Measurements from ENCODE around the gene CTNNA1.
"Not testable (repeated sequence)": the region's sequence is repeated elsewhere in the genome, so short reads cannot be mapped to it uniquely, and the experiment has no call there.

CTNNA1 gene

DNA sequence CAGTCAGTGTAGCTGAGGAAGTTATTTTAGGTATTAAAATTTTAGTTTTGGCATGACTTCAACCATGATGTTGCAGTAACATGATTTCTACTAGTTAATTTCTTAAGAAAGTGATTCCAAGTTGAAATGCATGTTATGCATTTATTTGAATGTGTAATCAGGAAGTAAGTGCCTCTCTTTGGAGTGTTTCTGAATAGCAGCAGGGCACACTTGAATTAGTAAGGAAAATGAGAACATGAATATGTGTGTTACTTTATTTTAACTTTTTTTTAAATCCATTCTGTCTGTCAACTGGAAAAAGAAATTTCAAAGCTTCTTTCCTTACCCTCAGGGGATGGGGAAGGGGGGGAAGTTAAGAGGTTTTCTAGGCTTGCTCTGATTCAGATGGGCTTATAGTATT, 40.4 kb downstream of the CTNNA1 start:
- DNase-seq (no peak), ATAC-seq (no peak)
- Mint-ChIP-seq H3K9me3 (no peaks in the 10 kb centered on the region), H3K4me1 (peaks cover 38% of the 10 kb centered on the region), H3K27ac (no peak overlapping the region), H3K27me3 (peaks cover 63% of the 10 kb centered on the region), H3K4me3 (no peak overlapping the region), H3K36me3 (ENCODE audit: low read depth) (peaks cover 10% of the 10 kb centered on the region)

DNA sequence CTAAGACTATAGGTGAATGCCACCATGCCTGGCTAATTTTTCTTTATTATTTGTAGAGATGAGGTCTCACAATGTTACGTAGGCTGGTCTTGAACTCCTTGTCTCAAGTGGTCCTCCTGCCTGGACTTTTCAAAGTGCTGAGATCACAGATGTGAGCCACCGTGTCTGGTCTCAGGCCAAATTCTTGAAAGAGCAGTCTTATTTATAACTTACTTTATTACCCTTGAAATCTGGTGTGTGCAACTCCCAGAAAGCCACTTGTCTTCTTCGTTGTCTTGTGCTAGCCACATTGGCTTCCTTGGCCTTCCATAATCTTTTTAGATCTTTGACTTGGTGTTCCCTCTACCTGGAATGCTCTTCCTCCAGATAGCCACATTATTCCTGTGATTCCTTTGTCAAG, 50.1 kb downstream of the CTNNA1 start:
- Mint-ChIP-seq H3K4me1 (peaks cover 14% of the 10 kb centered on the region), H3K27me3 (peaks cover 21% of the 10 kb centered on the region), H3K27ac (no peak overlapping the region), H3K9me3 (peaks cover 4% of the 10 kb centered on the region), H3K36me3 (ENCODE audit: low read depth) (peaks cover 29% of the 10 kb centered on the region), H3K4me3 (no peak overlapping the region)
- no peak for DNase-seq
- ATAC-seq = no peak

DNA sequence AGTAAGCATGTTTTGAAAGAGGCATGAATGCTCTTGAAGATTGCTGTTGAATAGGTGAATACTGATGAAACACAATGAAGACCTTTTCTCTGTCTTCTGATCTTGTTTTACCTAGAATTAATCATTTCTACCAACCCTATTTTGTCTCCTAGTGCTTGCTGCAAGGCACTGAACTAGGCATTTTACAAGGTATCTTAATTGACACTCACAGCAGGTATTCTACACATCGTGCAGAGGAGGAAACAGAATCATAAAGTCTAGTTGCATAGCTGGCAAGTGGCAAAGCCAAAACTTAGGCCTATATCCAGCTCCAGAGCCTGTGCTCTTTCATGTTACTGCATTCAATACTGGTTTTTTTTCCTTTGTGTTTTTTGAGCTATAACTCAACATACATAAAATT, 50.7 kb downstream of the CTNNA1 start:
- peaks cover 4% of the 10 kb centered on the region for H3K9me3 Mint-ChIP-seq
- peaks cover 26% of the 10 kb centered on the region for H3K36me3 Mint-ChIP-seq (ENCODE audit: low read depth)
- H3K4me1 Mint-ChIP-seq = peaks cover 14% of the 10 kb centered on the region
- peaks cover 16% of the 10 kb centered on the region for H3K27me3 Mint-ChIP-seq
- no peak for ATAC-seq
- no peak overlapping the region for H3K27ac Mint-ChIP-seq
- H3K4me3 Mint-ChIP-seq = no peak overlapping the region
- no peak for DNase-seq

DNA sequence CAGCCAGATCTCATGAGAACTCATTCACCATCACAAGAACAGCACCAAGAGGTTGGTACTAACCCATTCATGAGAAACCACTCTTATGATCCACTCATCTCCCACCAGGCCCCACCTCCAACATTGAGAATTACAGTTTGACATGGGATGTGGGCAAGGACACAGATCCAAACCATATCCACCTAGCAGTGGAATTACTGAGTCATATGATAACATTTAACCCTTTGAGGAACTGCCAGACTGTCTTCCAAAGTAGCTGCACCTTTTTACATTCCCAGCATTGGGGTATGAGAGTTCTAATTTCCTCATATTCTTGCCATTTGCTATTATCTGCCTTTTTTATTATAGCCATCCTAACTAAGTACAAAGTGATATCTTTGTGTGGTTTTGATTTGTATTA, 51.9 kb downstream of the CTNNA1 start:
- Mint-ChIP-seq H3K4me1 (peaks cover 14% of the 10 kb centered on the region), H3K27ac (no peak overlapping the region), H3K36me3 (ENCODE audit: low read depth) (peaks cover 24% of the 10 kb centered on the region), H3K9me3 (peaks cover 2% of the 10 kb centered on the region), H3K4me3 (no peak overlapping the region), H3K27me3 (peaks cover 13% of the 10 kb centered on the region)
- DNase-seq (no peak), ATAC-seq (no peak)

DNA sequence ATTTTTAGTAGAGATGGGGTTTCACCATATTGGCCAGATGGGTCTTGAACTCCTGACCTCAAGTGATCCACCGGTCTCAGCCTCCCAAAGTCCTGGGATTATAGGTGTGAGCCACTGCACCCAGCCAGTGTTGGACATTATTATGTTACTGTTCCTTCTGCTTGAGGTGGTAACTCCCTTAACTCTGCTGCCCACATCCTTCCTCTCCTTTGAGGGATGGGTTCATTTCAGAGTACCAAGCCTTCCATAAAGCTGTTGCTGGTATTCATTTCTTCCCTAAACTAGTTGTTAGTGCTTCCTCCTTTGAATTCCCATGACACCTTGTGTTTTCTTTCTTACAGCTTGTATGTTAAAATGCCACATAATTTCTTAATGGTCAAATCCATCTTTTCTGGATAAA, 54.0 kb downstream of the CTNNA1 start:
- Mint-ChIP-seq H3K4me1 (peaks cover 14% of the 10 kb centered on the region), H3K4me3 (no peak overlapping the region), H3K27ac (no peak overlapping the region), H3K36me3 (ENCODE audit: low read depth) (peaks cover 16% of the 10 kb centered on the region), H3K9me3 (no peaks in the 10 kb centered on the region), H3K27me3 (peaks cover 4% of the 10 kb centered on the region)
- no peak for ATAC-seq
- no peak for DNase-seq

DNA sequence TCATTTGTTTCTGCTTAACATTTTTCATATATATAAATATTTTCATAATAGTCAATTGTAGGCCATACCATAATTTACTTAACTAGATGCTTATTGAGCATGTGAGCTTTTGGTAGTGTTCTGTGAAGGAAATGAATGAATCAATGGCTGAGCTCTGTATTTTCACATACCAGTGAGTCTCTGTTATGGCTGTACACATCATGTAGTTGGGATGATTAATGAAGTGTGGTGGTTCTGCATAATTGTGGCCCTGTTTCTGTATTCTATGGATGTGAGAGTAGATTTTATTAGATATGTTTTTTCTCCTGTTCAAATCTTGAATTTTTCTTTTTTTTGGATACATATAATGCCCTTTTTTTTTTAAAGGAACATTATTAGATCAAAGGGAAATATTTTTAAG, 56.2 kb downstream of the CTNNA1 start:
- no peak overlapping the region for H3K27ac Mint-ChIP-seq
- H3K9me3 Mint-ChIP-seq = no peaks in the 10 kb centered on the region
- DNase-seq (no peak), ATAC-seq (no peak)
- H3K27me3 Mint-ChIP-seq = peaks cover 2% of the 10 kb centered on the region
- H3K4me3 Mint-ChIP-seq = no peak overlapping the region
- H3K4me1 Mint-ChIP-seq = peaks cover 14% of the 10 kb centered on the region
- peaks cover 20% of the 10 kb centered on the region for H3K36me3 Mint-ChIP-seq (ENCODE audit: low read depth)

DNA sequence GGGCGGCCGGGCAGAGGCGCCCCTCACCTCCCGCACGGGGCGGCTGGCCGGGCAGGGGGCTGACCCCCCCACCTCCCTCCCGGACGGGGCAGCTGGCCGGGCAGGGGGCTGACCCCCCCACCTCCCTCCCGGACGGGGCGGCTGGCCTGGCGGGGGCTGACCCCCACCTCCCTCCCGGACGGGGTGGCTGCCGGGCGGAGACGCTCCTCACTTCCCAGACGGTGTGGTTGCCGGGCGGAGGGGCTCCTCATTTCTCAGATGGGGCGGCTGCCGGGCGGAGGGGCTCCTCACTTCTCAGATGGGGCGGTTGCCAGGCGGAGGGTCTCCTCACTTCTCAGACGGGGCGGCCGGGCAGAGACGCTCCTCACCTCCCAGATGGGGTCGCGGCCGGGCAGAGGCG, 57.6 kb downstream of the CTNNA1 start:
- H3K27ac Mint-ChIP-seq, H3K9me3 Mint-ChIP-seq, H3K4me3 Mint-ChIP-seq, DNase-seq, H3K4me1 Mint-ChIP-seq, ATAC-seq, H3K27me3 Mint-ChIP-seq: not testable (repeated sequence)
- H3K36me3 Mint-ChIP-seq (ENCODE audit: low read depth) = peaks cover 17% of the 10 kb centered on the region

DNA sequence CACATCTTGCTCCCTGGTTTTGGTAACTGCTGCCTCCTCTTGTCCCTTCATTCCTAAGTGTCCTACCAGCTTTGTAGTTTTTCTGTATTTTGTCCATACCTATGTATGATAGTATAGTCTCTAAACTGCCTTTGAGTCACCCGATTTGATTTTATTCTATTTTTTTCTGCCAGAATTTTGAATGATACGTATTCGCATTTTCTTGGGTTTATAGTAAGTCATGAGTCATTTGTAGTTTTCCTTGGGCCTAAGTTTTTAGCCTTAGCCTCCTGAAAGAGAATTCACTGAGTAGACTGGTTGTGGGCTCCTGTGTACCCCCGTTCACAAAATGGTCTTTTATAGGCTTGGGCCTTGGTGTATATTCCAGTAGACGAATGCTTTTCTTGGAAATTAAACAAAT, 62.3 kb downstream of the CTNNA1 start:
- H3K4me3 Mint-ChIP-seq = no peak overlapping the region
- H3K36me3 Mint-ChIP-seq (ENCODE audit: low read depth) = peaks cover 18% of the 10 kb centered on the region
- H3K27me3 Mint-ChIP-seq = no peaks in the 10 kb centered on the region
- no peaks in the 10 kb centered on the region for H3K4me1 Mint-ChIP-seq
- ATAC-seq (no peak), DNase-seq (no peak)
- H3K27ac Mint-ChIP-seq = no peak overlapping the region
- H3K9me3 Mint-ChIP-seq = no peaks in the 10 kb centered on the region

DNA sequence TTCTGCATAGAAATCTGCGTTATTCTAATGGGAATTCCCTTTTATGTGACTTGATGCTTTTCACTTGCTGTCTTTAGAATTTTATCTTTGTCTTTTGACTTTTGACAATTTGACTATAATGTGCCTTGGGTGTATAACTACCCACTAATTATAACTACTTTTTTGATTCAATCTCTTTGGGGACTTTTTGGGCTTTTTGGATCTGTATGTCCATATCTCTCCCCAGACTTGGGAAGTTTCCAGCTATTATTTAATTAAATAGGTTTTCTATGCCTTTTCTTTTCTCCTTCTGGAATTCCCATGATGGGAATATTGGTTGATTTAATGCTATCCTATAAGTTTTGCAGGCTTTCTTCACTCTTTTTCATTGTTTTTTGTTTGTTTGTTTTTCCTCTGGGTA, 64.0 kb downstream of the CTNNA1 start:
- ATAC-seq (no peak), DNase-seq (no peak)
- no peak overlapping the region for H3K4me3 Mint-ChIP-seq
- peaks cover 18% of the 10 kb centered on the region for H3K36me3 Mint-ChIP-seq (ENCODE audit: low read depth)
- peaks cover 5% of the 10 kb centered on the region for H3K4me1 Mint-ChIP-seq
- H3K27ac Mint-ChIP-seq = no peak overlapping the region
- no peaks in the 10 kb centered on the region for H3K9me3 Mint-ChIP-seq
- no peaks in the 10 kb centered on the region for H3K27me3 Mint-ChIP-seq

DNA sequence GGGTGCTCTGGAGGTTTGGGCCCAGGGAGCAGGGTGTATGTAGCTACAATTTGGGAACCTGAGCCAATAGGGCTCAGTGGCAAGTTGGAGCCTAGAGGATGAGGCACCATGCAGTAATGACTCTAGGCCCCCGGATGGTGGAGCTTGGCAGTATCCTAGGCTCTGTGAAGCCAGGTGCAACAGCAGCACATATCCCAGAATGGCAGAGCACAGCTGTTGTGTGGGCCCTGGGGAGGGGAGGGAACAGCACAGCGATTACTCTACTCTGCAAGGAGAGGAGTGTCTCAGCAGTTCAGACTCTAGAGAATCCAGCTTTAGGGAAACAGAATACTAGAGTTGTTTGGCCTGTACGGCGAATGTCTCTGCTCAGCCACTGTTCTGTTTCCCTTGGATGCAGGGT, 65.9 kb downstream of the CTNNA1 start:
- no peaks in the 10 kb centered on the region for H3K27me3 Mint-ChIP-seq
- ATAC-seq = no peak
- no peak overlapping the region for H3K27ac Mint-ChIP-seq
- no peak overlapping the region for H3K4me3 Mint-ChIP-seq
- no peak for DNase-seq
- H3K36me3 Mint-ChIP-seq (ENCODE audit: low read depth) = peaks cover 16% of the 10 kb centered on the region
- H3K4me1 Mint-ChIP-seq = peaks cover 12% of the 10 kb centered on the region
- H3K9me3 Mint-ChIP-seq = no peaks in the 10 kb centered on the region

DNA sequence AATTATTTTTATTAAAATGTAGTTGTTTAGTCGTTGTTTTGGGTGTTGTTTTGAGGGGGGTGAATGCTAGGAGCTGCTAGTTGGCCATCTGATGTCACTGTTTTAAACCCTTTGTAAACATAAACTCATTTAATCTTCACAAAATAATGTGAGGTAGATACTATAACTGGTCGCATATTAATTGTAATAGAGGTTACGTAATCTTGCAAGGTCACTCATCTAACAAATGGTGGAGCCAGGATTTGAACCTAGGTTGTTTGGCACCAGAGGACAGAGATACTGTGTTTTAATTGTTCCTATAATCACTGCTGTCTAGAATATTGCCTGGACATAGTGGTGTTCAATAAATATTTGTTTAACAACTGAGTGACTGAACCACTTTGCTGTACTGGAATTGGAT, 67.5 kb downstream of the CTNNA1 start:
- Mint-ChIP-seq H3K27ac (no peak overlapping the region), H3K27me3 (no peaks in the 10 kb centered on the region), H3K4me3 (no peak overlapping the region), H3K36me3 (ENCODE audit: low read depth) (peaks cover 12% of the 10 kb centered on the region), H3K9me3 (no peaks in the 10 kb centered on the region), H3K4me1 (peaks cover 24% of the 10 kb centered on the region)
- no peak for ATAC-seq
- DNase-seq = no peak

DNA sequence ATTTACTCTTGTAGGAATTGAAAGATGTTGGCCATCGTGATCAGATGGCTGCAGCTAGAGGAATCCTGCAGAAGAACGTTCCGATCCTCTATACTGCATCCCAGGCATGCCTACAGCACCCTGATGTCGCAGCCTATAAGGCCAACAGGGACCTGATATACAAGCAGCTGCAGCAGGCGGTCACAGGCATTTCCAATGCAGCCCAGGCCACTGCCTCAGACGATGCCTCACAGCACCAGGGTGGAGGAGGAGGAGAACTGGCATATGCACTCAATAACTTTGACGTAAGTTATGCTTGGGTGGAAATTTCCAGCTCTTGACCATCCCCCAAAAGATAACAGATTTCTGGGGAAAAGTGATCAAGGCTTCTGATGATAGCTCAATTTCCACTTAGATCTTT, 71.3 kb downstream of the CTNNA1 start:
- H3K27ac Mint-ChIP-seq = peak overlapping the region; percentile 83
- DNase-seq (peak; percentile 31), ATAC-seq (peak; percentile 84)
- no peaks in the 10 kb centered on the region for H3K9me3 Mint-ChIP-seq
- H3K27me3 Mint-ChIP-seq = peaks cover 2% of the 10 kb centered on the region
- peaks cover 33% of the 10 kb centered on the region for H3K36me3 Mint-ChIP-seq (ENCODE audit: low read depth)
- H3K4me3 Mint-ChIP-seq = no peak overlapping the region
- H3K4me1 Mint-ChIP-seq = peaks cover 27% of the 10 kb centered on the region

DNA sequence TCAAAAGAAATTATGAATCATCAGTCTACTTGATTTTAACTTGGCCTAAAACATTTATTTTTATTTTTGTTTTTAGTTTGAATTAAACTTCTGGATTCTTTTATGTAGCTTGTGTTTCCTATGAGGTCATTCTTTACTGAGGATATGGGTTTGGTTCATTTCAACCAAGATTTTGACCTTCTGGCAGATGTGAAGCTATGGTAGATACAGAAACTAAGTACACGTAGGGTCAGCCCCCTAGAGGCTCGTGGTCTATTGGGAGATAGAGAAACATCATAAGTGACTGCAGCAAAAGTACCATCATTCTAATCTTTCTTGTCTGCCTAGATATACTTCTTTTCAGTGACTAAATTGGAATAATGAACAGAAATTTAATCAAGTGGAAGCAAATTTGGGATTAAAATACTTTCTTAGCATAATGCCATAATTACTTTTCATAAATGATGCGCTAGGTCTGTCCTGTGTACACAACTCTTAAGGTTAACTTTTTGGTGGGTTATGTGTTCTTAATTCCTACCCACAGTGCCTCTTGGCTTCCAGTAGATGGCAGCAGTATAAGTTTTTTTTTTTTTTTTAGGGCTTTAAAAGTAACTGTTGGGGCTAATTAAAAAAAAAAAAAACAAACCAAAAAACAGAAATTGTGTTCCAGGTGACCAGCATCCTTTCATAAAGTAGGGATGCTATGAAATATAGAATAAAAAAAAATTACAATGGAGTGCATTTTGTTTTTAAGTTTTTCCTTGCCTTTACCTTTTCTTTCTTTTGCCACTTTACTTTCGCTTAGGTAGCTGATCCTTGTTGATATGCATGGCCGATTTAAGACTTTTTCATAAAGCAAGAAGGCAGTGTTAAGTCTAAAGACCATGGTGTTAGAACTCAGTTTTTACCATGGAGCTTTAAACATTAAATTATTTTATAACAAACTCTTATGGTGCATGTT, 72.0 kb downstream of the CTNNA1 start:
- peak overlapping the region; percentile 34 for H3K4me3 Mint-ChIP-seq
- H3K4me1 Mint-ChIP-seq = peaks cover 27% of the 10 kb centered on the region
- peak overlapping the region; percentile 83 for H3K27ac Mint-ChIP-seq
- peaks cover 34% of the 10 kb centered on the region for H3K36me3 Mint-ChIP-seq (ENCODE audit: low read depth)
- DNase-seq = peak; percentile 15
- H3K27me3 Mint-ChIP-seq = peaks cover 2% of the 10 kb centered on the region
- H3K9me3 Mint-ChIP-seq = no peaks in the 10 kb centered on the region
- ATAC-seq = peak; percentile 93

DNA sequence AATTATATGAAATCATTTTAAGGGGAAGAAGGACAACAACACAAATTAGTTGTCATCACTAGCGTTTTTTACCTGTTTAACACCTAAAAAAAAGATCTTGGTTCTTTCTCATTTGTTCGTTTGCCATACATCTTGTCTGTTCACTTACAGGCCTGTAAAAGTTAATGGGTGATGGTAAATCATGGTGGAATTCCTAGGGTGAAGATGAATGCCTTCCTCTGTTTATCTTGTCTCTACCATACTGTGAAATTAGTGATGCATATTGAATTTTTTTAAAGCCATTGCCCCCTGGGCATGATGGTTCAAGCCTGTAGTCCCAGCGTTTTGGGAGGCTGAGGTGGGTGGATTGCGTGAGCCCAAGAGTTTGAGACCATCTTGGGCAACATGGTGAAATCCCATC, 75.3 kb downstream of the CTNNA1 start:
- ATAC-seq = no peak
- peaks cover 40% of the 10 kb centered on the region for H3K36me3 Mint-ChIP-seq (ENCODE audit: low read depth)

DNA sequence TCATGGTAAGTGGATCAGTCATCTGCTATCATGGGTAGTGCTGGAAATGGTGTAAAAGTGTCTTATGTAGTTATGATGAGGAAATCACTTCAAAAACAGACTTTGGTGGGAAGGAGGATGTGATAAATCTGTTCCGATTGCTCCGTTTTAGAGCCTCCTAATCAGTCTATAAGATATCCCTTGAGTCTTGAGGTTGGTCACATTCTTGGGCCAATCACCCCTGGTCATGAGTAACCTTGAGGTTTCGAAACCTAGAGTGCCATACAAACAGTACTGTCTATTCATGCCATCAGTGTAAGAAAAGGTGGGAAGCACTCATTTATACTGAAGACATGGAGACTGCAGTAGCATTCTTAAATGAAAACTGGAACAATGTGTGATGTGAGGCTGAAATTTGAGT, 76.1 kb downstream of the CTNNA1 start:
- H3K36me3 Mint-ChIP-seq (ENCODE audit: low read depth) = peaks cover 37% of the 10 kb centered on the region

More for the DNA sequence above, 75.3 kb downstream of the CTNNA1 start:
- no peaks in the 10 kb centered on the region for H3K9me3 Mint-ChIP-seq
- no peak for DNase-seq
- H3K4me3 Mint-ChIP-seq = no peak overlapping the region
- no peak overlapping the region for H3K27ac Mint-ChIP-seq
- peaks cover 31% of the 10 kb centered on the region for H3K4me1 Mint-ChIP-seq
- peaks cover 7% of the 10 kb centered on the region for H3K27me3 Mint-ChIP-seq

More for the DNA sequence above, 76.1 kb downstream of the CTNNA1 start:
- ATAC-seq = no peak
- peaks cover 26% of the 10 kb centered on the region for H3K4me1 Mint-ChIP-seq
- no peak for DNase-seq
- peaks cover 7% of the 10 kb centered on the region for H3K27me3 Mint-ChIP-seq
- H3K9me3 Mint-ChIP-seq = no peaks in the 10 kb centered on the region
- H3K4me3 Mint-ChIP-seq = no peak overlapping the region
- H3K27ac Mint-ChIP-seq = peak overlapping the region; percentile 20

All from activated naive CD8-positive, alpha-beta T cell treated with anti-CD3 and anti-CD28 coated beads, Interleukin-2, amount 50 U/mL, for 24 hours (primary cell).